Measurements from ENCODE around the gene ZNF507.

The ZNF507 gene

DNA sequence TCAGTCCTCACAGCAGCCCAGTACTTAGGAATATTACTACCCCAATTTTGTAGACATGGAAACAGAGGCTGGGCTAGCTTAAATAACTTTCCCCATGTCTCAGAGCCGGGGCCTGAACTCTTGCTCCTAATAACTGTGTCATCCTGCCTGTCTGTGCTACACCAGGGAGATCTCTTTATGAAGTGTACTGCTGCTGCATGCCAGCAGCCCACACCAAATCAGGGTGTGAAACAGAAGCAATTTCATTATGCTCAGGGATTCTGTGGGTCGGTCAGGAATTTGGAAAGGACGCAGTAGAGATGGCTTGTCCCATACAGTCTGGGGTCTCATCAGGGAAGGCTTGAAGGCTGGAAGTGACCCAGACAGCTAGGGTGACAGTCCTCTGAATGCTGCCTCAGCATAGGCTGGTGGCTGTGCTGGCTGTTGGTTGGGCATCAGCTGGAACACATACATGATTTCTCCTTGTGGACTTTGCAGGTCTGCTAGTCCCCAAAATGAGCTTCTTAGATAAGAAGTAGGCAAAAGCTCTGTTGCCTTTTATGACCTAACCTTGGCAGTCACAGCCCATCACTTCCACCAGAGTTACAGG is 22.6 kb downstream of the ZNF507 start:
- Histone ChIP-seq H3K9ac (ENCODE audit: low read depth, low read length) (no peak overlapping the region), H3K4me1 (ENCODE audit: insufficient read depth, low read length) (no peaks in the 10 kb centered on the region), H3K9me3 (ENCODE audit: insufficient read depth, low read length, severe bottlenecking) (no peaks in the 10 kb centered on the region), H2AFZ (ENCODE audit: low read depth, low read length) (no peak overlapping the region), H3K36me3 (ENCODE audit: insufficient read depth, low read length) (peaks cover 76% of the 10 kb centered on the region), H3K79me2 (ENCODE audit: insufficient read depth, low read length) (peaks cover 87% of the 10 kb centered on the region), H3K27me3 (ENCODE audit: insufficient read depth, low read length, poor library complexity) (no peaks in the 10 kb centered on the region), H3K4me2 (ENCODE audit: insufficient read depth, low read length) (no peak overlapping the region), H3K4me3 (ENCODE audit: low read depth in 1 of 2, low read length in 2 of 2) (no peak overlapping the region), H3K27ac (ENCODE audit: low read length) (no peak overlapping the region), H4K20me1 (ENCODE audit: insufficient read depth, low read length) (peaks cover 53% of the 10 kb centered on the region)
- TF ChIP-seq, protein P1, sequence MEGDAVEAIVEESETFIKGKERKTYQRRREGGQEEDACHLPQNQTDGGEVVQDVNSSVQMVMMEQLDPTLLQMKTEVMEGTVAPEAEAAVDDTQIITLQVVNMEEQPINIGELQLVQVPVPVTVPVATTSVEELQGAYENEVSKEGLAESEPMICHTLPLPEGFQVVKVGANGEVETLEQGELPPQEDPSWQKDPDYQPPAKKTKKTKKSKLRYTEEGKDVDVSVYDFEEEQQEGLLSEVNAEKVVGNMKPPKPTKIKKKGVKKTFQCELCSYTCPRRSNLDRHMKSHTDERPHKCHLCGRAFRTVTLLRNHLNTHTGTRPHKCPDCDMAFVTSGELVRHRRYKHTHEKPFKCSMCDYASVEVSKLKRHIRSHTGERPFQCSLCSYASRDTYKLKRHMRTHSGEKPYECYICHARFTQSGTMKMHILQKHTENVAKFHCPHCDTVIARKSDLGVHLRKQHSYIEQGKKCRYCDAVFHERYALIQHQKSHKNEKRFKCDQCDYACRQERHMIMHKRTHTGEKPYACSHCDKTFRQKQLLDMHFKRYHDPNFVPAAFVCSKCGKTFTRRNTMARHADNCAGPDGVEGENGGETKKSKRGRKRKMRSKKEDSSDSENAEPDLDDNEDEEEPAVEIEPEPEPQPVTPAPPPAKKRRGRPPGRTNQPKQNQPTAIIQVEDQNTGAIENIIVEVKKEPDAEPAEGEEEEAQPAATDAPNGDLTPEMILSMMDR (IDR thresholded peaks at IDR 0.05; ENCODE audit: borderline replicate concordance, extremely low read depth, low read length, poor library complexity, severe bottlenecking) = no peak
- TF ChIP-seq EZH2 (IDR thresholded peaks at IDR 0.05; ENCODE audit: borderline replicate concordance, low read depth, low read length, severe bottlenecking) = no peak
- no peak for DNase-seq
- no peak for ATAC-seq (ENCODE audit: insufficient read depth, low read depth)

DNA sequence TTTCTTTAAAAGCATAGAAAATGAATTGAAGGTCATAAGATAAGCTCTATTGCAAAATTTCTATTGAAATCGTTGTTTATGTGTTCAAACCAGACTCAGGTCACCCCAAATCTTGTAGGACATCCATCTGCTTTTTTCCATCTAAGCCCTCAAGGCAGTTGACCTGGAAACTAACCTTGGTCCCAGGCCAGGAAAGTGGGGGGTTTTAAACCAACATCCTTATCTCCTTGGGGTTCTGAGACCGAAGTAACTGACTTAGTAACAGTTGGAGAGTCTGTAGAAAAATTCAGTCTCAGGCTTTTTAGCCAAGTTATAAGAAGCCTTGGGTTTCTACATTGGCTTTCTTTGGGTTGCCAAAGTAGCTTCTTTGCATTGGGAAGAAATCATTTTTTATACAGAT is 23.4 kb downstream of the ZNF507 start:
- no peak overlapping the region for H3K4me2 ChIP-seq (ENCODE audit: insufficient read depth, low read length)
- no peak overlapping the region for H3K9ac ChIP-seq (ENCODE audit: low read depth, low read length)
- H4K20me1 ChIP-seq (ENCODE audit: insufficient read depth, low read length) = peaks cover 52% of the 10 kb centered on the region
- H3K4me1 ChIP-seq (ENCODE audit: insufficient read depth, low read length) = no peaks in the 10 kb centered on the region
- H3K4me3 ChIP-seq (ENCODE audit: low read depth in 1 of 2, low read length in 2 of 2) = no peak overlapping the region
- peaks cover 83% of the 10 kb centered on the region for H3K79me2 ChIP-seq (ENCODE audit: insufficient read depth, low read length)
- no peak overlapping the region for H2AFZ ChIP-seq (ENCODE audit: low read depth, low read length)
- H3K9me3 ChIP-seq (ENCODE audit: insufficient read depth, low read length, severe bottlenecking) = no peaks in the 10 kb centered on the region
- H3K36me3 ChIP-seq (ENCODE audit: insufficient read depth, low read length) = peaks cover 76% of the 10 kb centered on the region
- no peak overlapping the region for H3K27ac ChIP-seq (ENCODE audit: low read length)
- no peak for ATAC-seq (ENCODE audit: insufficient read depth, low read depth)
- TF ChIP-seq, protein P1 (IDR thresholded peaks at IDR 0.05; ENCODE audit: borderline replicate concordance, extremely low read depth, low read length, poor library complexity, severe bottlenecking) = no peak
- H3K27me3 ChIP-seq (ENCODE audit: insufficient read depth, low read length, poor library complexity) = no peaks in the 10 kb centered on the region
- no peak for DNase-seq

DNA sequence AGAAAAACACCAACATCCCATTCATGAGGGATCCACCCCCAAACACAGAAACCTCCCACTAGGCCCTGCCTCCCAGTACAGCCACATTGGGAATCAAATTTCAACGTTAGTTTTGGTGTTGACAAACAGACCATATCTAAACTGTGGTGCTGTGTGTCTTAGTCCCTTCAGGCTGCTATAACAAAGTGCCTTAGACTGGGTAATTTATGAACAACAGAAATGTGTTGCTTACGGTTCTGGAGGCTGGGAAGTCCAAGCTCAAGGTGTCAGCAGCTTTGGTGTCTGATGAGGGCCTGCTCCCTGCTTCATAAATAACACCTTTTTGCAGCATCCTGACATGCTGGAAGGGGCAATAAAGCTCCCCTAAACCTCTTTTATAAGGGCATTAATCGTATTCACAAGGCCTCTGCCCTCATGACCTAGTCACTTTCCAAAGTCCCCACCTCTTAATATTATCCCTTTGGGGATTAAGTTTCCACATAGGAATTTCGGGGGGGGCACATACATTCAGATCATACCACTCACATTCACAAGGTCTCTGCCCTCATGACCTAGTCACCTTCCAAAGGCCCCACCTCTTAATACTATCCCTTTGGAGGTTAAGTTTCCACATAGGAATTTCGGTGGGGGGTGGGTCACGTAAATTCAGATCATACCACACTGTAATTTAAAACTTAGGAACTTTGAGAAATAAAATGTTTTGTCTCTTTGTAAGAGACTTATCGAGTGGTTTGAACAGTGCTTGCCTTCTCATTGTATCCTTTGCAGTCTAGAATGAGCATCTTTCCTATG is 27.5 kb downstream of the ZNF507 start:
- Histone ChIP-seq H3K27me3 (ENCODE audit: insufficient read depth, low read length, poor library complexity) (no peaks in the 10 kb centered on the region), H3K4me2 (ENCODE audit: insufficient read depth, low read length) (no peak overlapping the region), H3K79me2 (ENCODE audit: insufficient read depth, low read length) (peaks cover 58% of the 10 kb centered on the region), H4K20me1 (ENCODE audit: insufficient read depth, low read length) (peaks cover 36% of the 10 kb centered on the region), H2AFZ (ENCODE audit: low read depth, low read length) (no peak overlapping the region), H3K27ac (ENCODE audit: low read length) (no peak overlapping the region), H3K4me3 (ENCODE audit: low read depth in 1 of 2, low read length in 2 of 2) (no peak overlapping the region), H3K9me3 (ENCODE audit: insufficient read depth, low read length, severe bottlenecking) (no peaks in the 10 kb centered on the region), H3K4me1 (ENCODE audit: insufficient read depth, low read length) (no peaks in the 10 kb centered on the region), H3K9ac (ENCODE audit: low read depth, low read length) (no peak overlapping the region), H3K36me3 (ENCODE audit: insufficient read depth, low read length) (peaks cover 79% of the 10 kb centered on the region)
- TF ChIP-seq EZH2 (IDR thresholded peaks at IDR 0.05; ENCODE audit: borderline replicate concordance, low read depth, low read length, severe bottlenecking) = no peak
- TF ChIP-seq, protein P1 (IDR thresholded peaks at IDR 0.05; ENCODE audit: borderline replicate concordance, extremely low read depth, low read length, poor library complexity, severe bottlenecking) = no peak
- no peak for ATAC-seq (ENCODE audit: insufficient read depth, low read depth)
- no peak for DNase-seq

Measured in DND-41 (cell line).